WI38 (cell line): ENCODE measurements around the gene NHLRC2.

Experiments used
- H3K4me3 ChIP-seq: 2 replicates; pipeline ENCODE4 v1.5.1; 2011; ENCODE audit warnings: low read depth, mild to moderate bottlenecking, control low read depth, low read length
- TF ChIP-seq, protein P1 (sequence below): IDR thresholded peaks from 2 replicates; pipeline ENCODE4 v1.5.1; 2012; ENCODE audit warnings: low read depth, mild to moderate bottlenecking, control low read depth, low read length

NHLRC2 gene

GRCh38 chr10:113961182-113962031, 106.9 kb downstream of the NHLRC2 start:
- TF ChIP-seq, protein P1, sequence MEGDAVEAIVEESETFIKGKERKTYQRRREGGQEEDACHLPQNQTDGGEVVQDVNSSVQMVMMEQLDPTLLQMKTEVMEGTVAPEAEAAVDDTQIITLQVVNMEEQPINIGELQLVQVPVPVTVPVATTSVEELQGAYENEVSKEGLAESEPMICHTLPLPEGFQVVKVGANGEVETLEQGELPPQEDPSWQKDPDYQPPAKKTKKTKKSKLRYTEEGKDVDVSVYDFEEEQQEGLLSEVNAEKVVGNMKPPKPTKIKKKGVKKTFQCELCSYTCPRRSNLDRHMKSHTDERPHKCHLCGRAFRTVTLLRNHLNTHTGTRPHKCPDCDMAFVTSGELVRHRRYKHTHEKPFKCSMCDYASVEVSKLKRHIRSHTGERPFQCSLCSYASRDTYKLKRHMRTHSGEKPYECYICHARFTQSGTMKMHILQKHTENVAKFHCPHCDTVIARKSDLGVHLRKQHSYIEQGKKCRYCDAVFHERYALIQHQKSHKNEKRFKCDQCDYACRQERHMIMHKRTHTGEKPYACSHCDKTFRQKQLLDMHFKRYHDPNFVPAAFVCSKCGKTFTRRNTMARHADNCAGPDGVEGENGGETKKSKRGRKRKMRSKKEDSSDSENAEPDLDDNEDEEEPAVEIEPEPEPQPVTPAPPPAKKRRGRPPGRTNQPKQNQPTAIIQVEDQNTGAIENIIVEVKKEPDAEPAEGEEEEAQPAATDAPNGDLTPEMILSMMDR, result no peak
- no peak overlapping the region for H3K4me3 ChIP-seq

DNA sequence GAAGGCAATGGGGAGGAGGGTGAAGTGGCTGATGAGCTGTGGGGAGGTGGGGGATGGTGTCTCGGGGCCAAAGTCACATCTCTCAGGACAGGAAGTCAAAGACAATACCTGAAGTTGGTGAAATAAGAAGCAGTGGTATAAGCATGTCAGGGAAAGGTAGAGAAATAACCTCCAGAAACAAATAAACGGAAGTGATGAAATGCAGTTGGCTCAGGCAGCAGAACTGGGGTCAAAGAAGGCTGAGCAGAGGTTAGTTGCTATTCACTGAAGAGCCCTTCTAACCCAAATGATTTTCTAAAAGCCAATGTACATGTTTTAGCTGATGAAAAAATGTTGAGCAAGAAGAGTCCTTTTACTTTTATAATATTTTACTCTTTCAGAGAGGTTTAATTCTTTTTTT, 110.6 kb downstream of the NHLRC2 start:
- TF ChIP-seq, protein P1, result no peak
- no peak overlapping the region for H3K4me3 ChIP-seq

- H3K4me3 ChIP-seq, result no peak overlapping the region
- TF ChIP-seq, protein P1, result no peak
Observed at GRCh38 chr10:113965683-113966082, 111.2 kb downstream of the NHLRC2 start.
